Progenitor cell of endocrine pancreas (in vitro differentiated cells): ENCODE measurements around the gene PHF21A. TPM values are rescaled to one million over a fixed set of nuclear protein-coding genes. Genes with fewer than 3 reads are reported as not detected.

Experiments
- DNase-seq: peaks from one replicate; pipeline ENCODE4 v3.0.0; 2021; ENCODE audit warnings: low spot score; ENCODE audit not compliant: unreplicated experiment
- H3K27ac Mint-ChIP-seq: 2 replicates; pipeline ENCODE4 v1.8.0; 2021; ENCODE audit warnings: mild to moderate bottlenecking, moderate library complexity, mixed read lengths
- H3K27me3 Mint-ChIP-seq: 2 replicates; pipeline ENCODE4 v1.8.0; 2021; ENCODE audit warnings: mixed read lengths
- H3K36me3 Mint-ChIP-seq: 2 replicates; pipeline ENCODE4 v1.8.0; 2022; ENCODE audit warnings: mixed read lengths; ENCODE audit not compliant: insufficient read depth
- H3K4me1 Mint-ChIP-seq: 2 replicates; pipeline ENCODE4 v1.8.0; 2021; ENCODE audit warnings: low read depth, mixed read lengths
- H3K4me3 Mint-ChIP-seq: 2 replicates; pipeline ENCODE4 v1.8.0; 2021; ENCODE audit warnings: low read depth, mild to moderate bottlenecking, moderate library complexity, mixed read lengths
- H3K9me3 Mint-ChIP-seq: 2 replicates; pipeline ENCODE4 v1.8.0; 2021; ENCODE audit warnings: low read depth, mixed read lengths
- total RNA-seq: library from RNA; stranded (reverse); gene quantifications from 2 replicates; pipeline ENCODE4 v1.2.1, GENCODE V29; 2021
- TF ChIP-seq, protein P1 (sequence below): fragments of 200-600 bp; sonication (generic); IDR thresholded peaks from one replicate; pipeline ENCODE4 v1.5.0; 2021; ENCODE audit warnings: antibody characterized with exemption, mild to moderate bottlenecking; ENCODE audit not compliant: unreplicated experiment

Gene PHF21A
- total RNA-seq, 1 donor from 2014 or later = 70.1 TPM

DNA sequence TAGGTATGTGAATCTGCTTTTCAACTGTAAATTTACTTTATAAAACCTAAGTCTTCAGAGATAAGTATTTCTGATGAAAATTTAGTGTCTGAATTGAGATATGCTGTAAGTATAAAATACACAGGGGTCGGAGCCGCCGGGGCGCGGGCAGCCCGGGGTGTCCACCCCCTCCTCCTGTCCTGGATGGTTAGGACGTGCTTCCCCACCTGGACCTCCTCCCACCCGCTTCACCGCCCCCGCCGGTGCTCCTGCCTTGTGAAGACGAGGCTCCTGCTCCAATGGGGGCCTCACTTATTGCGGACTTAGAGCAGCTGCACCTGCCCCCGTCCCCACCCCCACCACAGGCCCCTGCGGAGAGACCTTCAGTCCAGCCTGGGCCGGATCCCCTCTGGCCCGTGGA lies 21.3 kb upstream of the PHF21A start:
- H3K27me3 Mint-ChIP-seq = peaks cover 8% of the 10 kb centered on the region
- H3K4me1 Mint-ChIP-seq = no peaks in the 10 kb centered on the region
- H3K9me3 Mint-ChIP-seq = no peaks in the 10 kb centered on the region
- TF ChIP-seq, protein P1, sequence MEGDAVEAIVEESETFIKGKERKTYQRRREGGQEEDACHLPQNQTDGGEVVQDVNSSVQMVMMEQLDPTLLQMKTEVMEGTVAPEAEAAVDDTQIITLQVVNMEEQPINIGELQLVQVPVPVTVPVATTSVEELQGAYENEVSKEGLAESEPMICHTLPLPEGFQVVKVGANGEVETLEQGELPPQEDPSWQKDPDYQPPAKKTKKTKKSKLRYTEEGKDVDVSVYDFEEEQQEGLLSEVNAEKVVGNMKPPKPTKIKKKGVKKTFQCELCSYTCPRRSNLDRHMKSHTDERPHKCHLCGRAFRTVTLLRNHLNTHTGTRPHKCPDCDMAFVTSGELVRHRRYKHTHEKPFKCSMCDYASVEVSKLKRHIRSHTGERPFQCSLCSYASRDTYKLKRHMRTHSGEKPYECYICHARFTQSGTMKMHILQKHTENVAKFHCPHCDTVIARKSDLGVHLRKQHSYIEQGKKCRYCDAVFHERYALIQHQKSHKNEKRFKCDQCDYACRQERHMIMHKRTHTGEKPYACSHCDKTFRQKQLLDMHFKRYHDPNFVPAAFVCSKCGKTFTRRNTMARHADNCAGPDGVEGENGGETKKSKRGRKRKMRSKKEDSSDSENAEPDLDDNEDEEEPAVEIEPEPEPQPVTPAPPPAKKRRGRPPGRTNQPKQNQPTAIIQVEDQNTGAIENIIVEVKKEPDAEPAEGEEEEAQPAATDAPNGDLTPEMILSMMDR = no peak
- no peak overlapping the region for H3K27ac Mint-ChIP-seq
- no peak for DNase-seq
- H3K36me3 Mint-ChIP-seq = no peaks in the 10 kb centered on the region
- no peak overlapping the region for H3K4me3 Mint-ChIP-seq

DNA sequence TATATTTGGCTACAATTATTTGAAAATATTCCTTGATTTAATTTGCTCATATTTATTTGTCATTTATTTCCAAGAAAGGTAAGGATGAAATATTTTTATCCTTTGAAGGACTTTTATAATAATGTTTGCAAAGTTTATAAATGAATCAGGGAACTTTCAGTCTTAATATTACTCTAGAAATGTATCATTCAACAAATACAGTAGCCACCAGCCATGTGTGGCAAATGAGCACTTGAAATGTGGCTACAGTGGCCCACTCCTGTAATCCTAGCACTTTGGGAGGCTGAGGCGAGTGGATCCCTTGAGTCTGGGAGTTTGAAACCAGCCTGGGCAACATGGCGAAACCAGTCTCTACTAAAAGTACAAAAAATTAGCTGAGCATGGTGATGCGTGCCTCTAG lies 20.3 kb upstream of the PHF21A start:
- Mint-ChIP-seq H3K27ac (no peak overlapping the region), H3K27me3 (peaks cover 2% of the 10 kb centered on the region), H3K9me3 (no peaks in the 10 kb centered on the region), H3K4me1 (no peaks in the 10 kb centered on the region), H3K4me3 (no peak overlapping the region), H3K36me3 (no peaks in the 10 kb centered on the region)
- TF ChIP-seq, protein P1 = no peak
- DNase-seq = no peak

DNA sequence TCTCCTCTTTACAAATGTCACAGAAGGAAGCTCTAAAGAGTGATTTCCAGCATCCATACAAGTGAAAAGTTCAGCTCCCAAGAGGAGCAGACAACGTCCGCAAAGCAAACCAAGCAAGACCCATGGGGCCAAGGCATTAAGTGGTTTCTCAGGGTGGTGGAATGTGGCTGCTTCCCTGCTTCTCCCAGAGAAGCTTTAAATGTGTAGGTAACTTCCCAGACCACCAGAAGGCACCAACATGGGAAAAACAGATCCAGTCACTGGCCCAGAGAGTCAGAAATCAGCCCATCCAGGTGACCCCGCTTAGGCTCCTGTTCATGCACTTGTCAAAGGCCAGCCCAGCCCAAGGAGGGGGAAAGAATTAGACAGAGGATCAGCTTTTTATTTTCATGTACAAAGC lies 13.3 kb upstream of the PHF21A start:
- Mint-ChIP-seq H3K4me3 (no peak overlapping the region), H3K27ac (no peak overlapping the region), H3K9me3 (no peaks in the 10 kb centered on the region), H3K27me3 (peaks cover 8% of the 10 kb centered on the region), H3K36me3 (no peaks in the 10 kb centered on the region), H3K4me1 (peaks cover 1% of the 10 kb centered on the region)
- TF ChIP-seq, protein P1 = no peak
- no peak for DNase-seq

DNA sequence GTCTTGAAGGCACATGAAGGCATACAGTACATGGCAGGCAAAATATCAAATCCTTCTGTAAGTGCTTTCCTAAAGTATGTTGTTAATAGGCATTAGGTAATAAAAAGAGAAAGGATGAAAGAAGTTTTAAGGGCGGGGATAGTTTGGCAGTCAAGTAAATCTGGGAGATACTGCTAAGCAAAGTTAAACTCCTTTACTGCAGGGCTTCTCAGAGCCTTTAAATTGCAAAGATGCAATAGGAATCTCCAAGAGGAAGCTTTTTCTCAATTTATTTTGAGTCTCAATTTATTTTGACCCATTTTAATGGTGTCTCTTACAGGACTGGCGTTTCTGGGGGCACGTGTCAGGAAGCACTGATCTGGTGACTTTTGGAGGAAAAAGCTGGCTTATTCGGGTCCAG lies 12.8 kb upstream of the PHF21A start:
- Mint-ChIP-seq H3K36me3 (no peaks in the 10 kb centered on the region), H3K9me3 (no peaks in the 10 kb centered on the region), H3K27ac (no peak overlapping the region), H3K27me3 (peaks cover 8% of the 10 kb centered on the region), H3K4me1 (peaks cover 1% of the 10 kb centered on the region), H3K4me3 (no peak overlapping the region)
- TF ChIP-seq, protein P1 = no peak
- no peak for DNase-seq

DNA sequence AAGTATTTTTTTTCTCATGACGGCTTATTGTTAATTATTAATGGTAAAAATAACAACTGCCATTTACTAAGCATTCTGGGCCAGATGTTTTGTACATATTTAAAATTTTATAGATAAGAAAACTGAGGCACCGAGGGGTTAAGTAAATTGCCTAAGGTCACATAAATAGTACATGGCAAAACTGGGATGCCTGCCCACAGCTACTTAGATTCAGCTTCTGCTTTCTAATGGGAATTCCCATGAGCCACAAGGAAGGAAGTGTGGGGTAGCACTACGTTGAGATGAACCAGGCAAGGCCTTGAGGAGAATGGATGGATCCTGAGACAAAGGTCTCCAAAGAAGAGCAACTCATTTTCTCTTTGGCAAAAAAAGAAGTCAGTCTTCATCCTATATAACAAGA lies 11.9 kb upstream of the PHF21A start:
- peaks cover 10% of the 10 kb centered on the region for H3K27me3 Mint-ChIP-seq
- DNase-seq = no peak
- no peaks in the 10 kb centered on the region for H3K36me3 Mint-ChIP-seq
- H3K4me3 Mint-ChIP-seq = no peak overlapping the region
- TF ChIP-seq, protein P1 = no peak
- peaks cover 1% of the 10 kb centered on the region for H3K4me1 Mint-ChIP-seq
- H3K27ac Mint-ChIP-seq = no peak overlapping the region
- H3K9me3 Mint-ChIP-seq = no peaks in the 10 kb centered on the region
